NCI-H82 treated with DMSO at 0.1 percent for 48 hours (cell line): Measurements from ENCODE around the gene PCBP3.

Experiments
- DNase-seq: peaks from one replicate; lab custom pipeline; 2025; ENCODE audit not compliant: unreplicated experiment; lab: John Stamatoyannopoulos, UW

The PCBP3 gene

GRCh38 chr21:45778686-45779085 is 135.2 kb downstream of the PCBP3 start:
- no peak for DNase-seq

- DNase-seq: no peak
Observed at GRCh38 chr21:45779226-45779625, 135.7 kb downstream of the PCBP3 start.

- no peak for DNase-seq
Observed at GRCh38 chr21:45780647-45781046, 137.1 kb downstream of the PCBP3 start.

- no peak for DNase-seq
Observed at GRCh38 chr21:45781741-45782140, 138.2 kb downstream of the PCBP3 start.

- DNase-seq: no peak
Observed at GRCh38 chr21:45786660-45787059, 143.1 kb downstream of the PCBP3 start.

GRCh38 chr21:45787371-45787770 is 143.8 kb downstream of the PCBP3 start:
- DNase-seq: no peak

- no peak for DNase-seq
Observed at GRCh38 chr21:45788198-45788597, 144.7 kb downstream of the PCBP3 start.

- no peak for DNase-seq
Observed at GRCh38 chr21:45788637-45789506, 145.3 kb downstream of the PCBP3 start.

GRCh38 chr21:45790427-45790826 is 146.9 kb downstream of the PCBP3 start:
- DNase-seq: no peak

GRCh38 chr21:45791562-45792418 is 148.3 kb downstream of the PCBP3 start:
- no peak for DNase-seq

GRCh38 chr21:45792682-45793383 is 149.3 kb downstream of the PCBP3 start:
- DNase-seq: no peak

- DNase-seq: no peak
Observed at GRCh38 chr21:45794027-45794426, 150.5 kb downstream of the PCBP3 start.

- DNase-seq: no peak
Observed at GRCh38 chr21:45796003-45796402, 152.5 kb downstream of the PCBP3 start.

GRCh38 chr21:45797338-45797737 is 153.8 kb downstream of the PCBP3 start:
- no peak for DNase-seq

GRCh38 chr21:45799765-45800338 is 156.3 kb downstream of the PCBP3 start:
- no peak for DNase-seq

- no peak for DNase-seq
Observed at GRCh38 chr21:45800339-45801080, 157.0 kb downstream of the PCBP3 start.

GRCh38 chr21:45801129-45801964 is 157.8 kb downstream of the PCBP3 start:
- DNase-seq: no peak

GRCh38 chr21:45801989-45802388 is 158.5 kb downstream of the PCBP3 start:
- DNase-seq: no peak

GRCh38 chr21:45802425-45802824 is 158.9 kb downstream of the PCBP3 start:
- no peak for DNase-seq
